Measurements from ENCODE around the gene CAT. TPM values are rescaled to one million over a fixed set of nuclear protein-coding genes. Genes with fewer than 3 reads are reported as not detected.

Gene CAT
- polyA plus RNA-seq, 3 donors = 122 to 432 (median 429) TPM

DNA sequence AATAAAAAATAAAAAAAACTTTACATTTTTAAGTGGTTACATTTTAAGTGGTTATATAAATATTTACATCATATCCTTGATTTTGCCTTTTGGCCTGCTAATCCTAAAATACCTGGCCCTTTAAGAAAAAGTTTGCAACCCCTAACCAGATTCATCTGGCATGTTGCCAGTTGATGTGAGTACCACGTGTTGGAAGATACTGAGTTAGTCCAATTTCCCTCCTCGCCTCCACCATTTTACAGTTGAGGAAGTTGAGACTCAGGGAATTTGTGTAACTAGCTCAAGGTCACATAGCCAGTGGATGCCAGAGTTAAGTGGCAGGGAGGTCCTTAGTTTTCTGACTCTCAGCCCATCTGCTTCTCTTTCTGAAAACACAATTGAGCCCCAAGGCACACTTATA lies 69.8 kb downstream of the CAT start:
- peak; percentile 5 to 34 (median 14) for DNase-seq
- H3K4me1 ChIP-seq (ENCODE audit: control insufficient read depth in 1 of 2, insufficient read depth in 2 of 2, low read length in 2 of 2) = peaks cover 21 to 30% of the 10 kb centered on the region in 2 donors
- no CpG with 5 or more reads among the region's 2 CpGs for WGBS (ENCODE audit: insufficient coverage)
- Mint-ChIP-seq H3K36me3 (no peaks in the 10 kb centered on the region), H3K27me3 (ENCODE audit: low read depth in 3 of 3) (peaks cover 0 to 2% (median 0%) of the 10 kb centered on the region in 3 donors), H3K9me3 (no peaks in the 10 kb centered on the region), H3K4me1 (peaks cover 30% of the 10 kb centered on the region), H3K27ac (peak overlapping the region in 1 of 7 donors; percentile 54), H3K4me3 (no peak overlapping the region)
- no peaks in the 10 kb centered on the region for H4K20me1 ChIP-seq (ENCODE audit: insufficient read depth, low read length)
- no peak overlapping the region for H3K4me2 ChIP-seq (replicated peaks; ENCODE audit: extremely low read depth, low read length, poor library complexity, severe bottlenecking)
- H3K27me3 ChIP-seq (ENCODE audit: control insufficient read depth in 2 of 2, insufficient read depth in 2 of 2, low read length in 2 of 2) = no peaks in the 10 kb centered on the region
- H3K4me3 ChIP-seq (replicated peaks in 1 of 3; ENCODE audit: low read depth in 2 of 3, low read length in 3 of 3) = no peak overlapping the region
- no peaks in the 10 kb centered on the region for H3K9me3 ChIP-seq (replicated peaks in 1 of 2; ENCODE audit: control insufficient read depth in 1 of 2, insufficient read depth in 1 of 2, low read length in 2 of 2)
- no peak overlapping the region for H3K9ac ChIP-seq (ENCODE audit: insufficient read depth, low read length, poor library complexity, severe bottlenecking)
- TF ChIP-seq, protein P1, sequence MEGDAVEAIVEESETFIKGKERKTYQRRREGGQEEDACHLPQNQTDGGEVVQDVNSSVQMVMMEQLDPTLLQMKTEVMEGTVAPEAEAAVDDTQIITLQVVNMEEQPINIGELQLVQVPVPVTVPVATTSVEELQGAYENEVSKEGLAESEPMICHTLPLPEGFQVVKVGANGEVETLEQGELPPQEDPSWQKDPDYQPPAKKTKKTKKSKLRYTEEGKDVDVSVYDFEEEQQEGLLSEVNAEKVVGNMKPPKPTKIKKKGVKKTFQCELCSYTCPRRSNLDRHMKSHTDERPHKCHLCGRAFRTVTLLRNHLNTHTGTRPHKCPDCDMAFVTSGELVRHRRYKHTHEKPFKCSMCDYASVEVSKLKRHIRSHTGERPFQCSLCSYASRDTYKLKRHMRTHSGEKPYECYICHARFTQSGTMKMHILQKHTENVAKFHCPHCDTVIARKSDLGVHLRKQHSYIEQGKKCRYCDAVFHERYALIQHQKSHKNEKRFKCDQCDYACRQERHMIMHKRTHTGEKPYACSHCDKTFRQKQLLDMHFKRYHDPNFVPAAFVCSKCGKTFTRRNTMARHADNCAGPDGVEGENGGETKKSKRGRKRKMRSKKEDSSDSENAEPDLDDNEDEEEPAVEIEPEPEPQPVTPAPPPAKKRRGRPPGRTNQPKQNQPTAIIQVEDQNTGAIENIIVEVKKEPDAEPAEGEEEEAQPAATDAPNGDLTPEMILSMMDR (IDR thresholded peaks at IDR 0.05) = no peak
- H3K27ac ChIP-seq (ENCODE audit: low read depth in 1 of 2, low read length in 2 of 2) = peak overlapping the region in 1 of 2 donors; percentile 38
- no peaks in the 10 kb centered on the region for H3K36me3 ChIP-seq (replicated peaks in 1 of 2; ENCODE audit: control insufficient read depth in 1 of 2, insufficient read depth in 2 of 2, low read length in 2 of 2)
- no peaks in the 10 kb centered on the region for H3K79me2 ChIP-seq (ENCODE audit: insufficient read depth, low read length)
- H2AFZ ChIP-seq (ENCODE audit: insufficient read depth, low read depth, low read length, poor library complexity, severe bottlenecking) = no peak overlapping the region
- intact Hi-C loops (cut with micrococcal nuclease) = no loop called here

DNA sequence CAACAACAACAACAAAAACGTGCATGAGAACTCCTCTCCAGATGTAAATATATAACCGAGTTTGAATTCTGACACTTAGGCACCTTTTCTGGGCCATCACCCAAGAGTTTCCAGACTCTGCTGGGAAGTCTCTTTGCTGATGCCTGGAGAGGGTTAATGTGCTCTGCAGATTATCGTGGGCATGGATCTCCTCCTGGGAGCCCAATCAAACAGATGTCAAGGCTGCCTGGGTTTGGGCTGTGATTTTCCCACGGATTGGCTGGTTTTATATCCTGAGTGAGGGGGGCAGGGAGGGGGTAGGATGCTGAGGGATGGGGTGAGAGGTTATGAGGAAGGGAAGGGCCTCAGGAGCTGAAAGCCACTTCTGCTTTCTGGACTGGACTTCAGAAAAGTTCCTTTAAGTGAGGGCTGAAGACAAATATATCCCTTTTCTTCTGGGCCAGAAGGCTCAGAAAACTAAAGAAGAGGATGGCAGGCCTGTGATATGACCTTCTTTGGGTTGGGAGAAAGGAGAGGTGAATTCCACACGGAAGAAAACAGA lies 70.7 kb downstream of the CAT start:
- H3K36me3 Mint-ChIP-seq = no peaks in the 10 kb centered on the region
- Histone ChIP-seq H3K9me3 (replicated peaks in 1 of 2; ENCODE audit: control insufficient read depth in 1 of 2, insufficient read depth in 1 of 2, low read length in 2 of 2) (no peaks in the 10 kb centered on the region), H2AFZ (ENCODE audit: insufficient read depth, low read depth, low read length, poor library complexity, severe bottlenecking) (no peak overlapping the region), H3K27me3 (ENCODE audit: control insufficient read depth in 2 of 2, insufficient read depth in 2 of 2, low read length in 2 of 2) (no peaks in the 10 kb centered on the region), H3K4me1 (ENCODE audit: control insufficient read depth in 1 of 2, insufficient read depth in 2 of 2, low read length in 2 of 2) (peaks cover 21 to 30% of the 10 kb centered on the region in 2 donors), H4K20me1 (ENCODE audit: insufficient read depth, low read length) (no peaks in the 10 kb centered on the region), H3K27ac (ENCODE audit: low read depth in 1 of 2, low read length in 2 of 2) (no peak overlapping the region), H3K9ac (ENCODE audit: insufficient read depth, low read length, poor library complexity, severe bottlenecking) (no peak overlapping the region), H3K4me3 (replicated peaks in 1 of 3; ENCODE audit: low read depth in 2 of 3, low read length in 3 of 3) (peak overlapping the region in 1 of 3 experiments; percentile 2), H3K4me2 (replicated peaks; ENCODE audit: extremely low read depth, low read length, poor library complexity, severe bottlenecking) (peak overlapping the region; percentile 4), H3K36me3 (replicated peaks in 1 of 2; ENCODE audit: control insufficient read depth in 1 of 2, insufficient read depth in 2 of 2, low read length in 2 of 2) (no peaks in the 10 kb centered on the region), H3K79me2 (ENCODE audit: insufficient read depth, low read length) (no peaks in the 10 kb centered on the region)
- TF ChIP-seq, protein P1 (IDR thresholded peaks at IDR 0.05) = no peak
- H3K9me3 Mint-ChIP-seq = no peaks in the 10 kb centered on the region
- H3K27ac Mint-ChIP-seq = peak overlapping the region; percentile 72 to 93 (median 81)
- WGBS (ENCODE audit: insufficient coverage) = 3% methylated on average over 2 of the region's 5 CpGs
- DNase-seq = peak; percentile 26 to 38 (median 33)
- peak overlapping the region in 1 of 2 donors; percentile 65 for H3K4me3 Mint-ChIP-seq
- peaks cover 0 to 2% (median 0%) of the 10 kb centered on the region in 3 donors for H3K27me3 Mint-ChIP-seq (ENCODE audit: low read depth in 3 of 3)
- intact Hi-C loops (cut with micrococcal nuclease) = no loop called here
- H3K4me1 Mint-ChIP-seq = peaks cover 33% of the 10 kb centered on the region
